Measurements from ENCODE around the gene AFAP1. TPM values are rescaled to one million over a fixed set of nuclear protein-coding genes. Genes with fewer than 3 reads are reported as not detected.

AFAP1 gene
- total and polyA plus RNA-seq, 2 of the 4 experiments (the other 2 are of a cell fraction) = 48.2 to 80.9 TPM

- WGBS, 2 experiments (ENCODE audit: extremely low coverage in 2 of 2, insufficient read length in 1 of 2) = 71% methylated on average over 3 of the region's 6 CpGs; no CpG with 5 or more reads in 1 of the 2 experiments
- CTCF ChIA-PET = no interaction called here
- Histone ChIP-seq H2AFZ (replicated peaks; ENCODE audit: low read length, poor library complexity) (no peak overlapping the region), H3K23ac (ENCODE audit: low read depth, low read length) (no peak overlapping the region), H2BK20ac (ENCODE audit: low read depth, low read length) (no peak overlapping the region), H3K9me1 (ENCODE audit: insufficient read depth, low read length) (no peaks in the 10 kb centered on the region), H4K91ac (ENCODE audit: insufficient read depth, low read depth, low read length) (no peak overlapping the region), H3K56ac (ENCODE audit: extremely low read depth, insufficient read depth, low read length) (no peak overlapping the region), H4K20me1 (ENCODE audit: insufficient read depth, low read length) (no peaks in the 10 kb centered on the region), H3K4ac (ENCODE audit: low read depth, low read length) (no peak overlapping the region), H2AK9ac (replicated peaks; ENCODE audit: low read depth, low read length, poor library complexity) (no peak overlapping the region), H3K4me3 (ENCODE audit: insufficient read depth, low read depth, low read length) (no peak overlapping the region), H2BK120ac (ENCODE audit: low read depth, low read length) (no peak overlapping the region), H2BK15ac (ENCODE audit: low read depth, low read length) (no peak overlapping the region), H2BK5ac (ENCODE audit: low read depth, low read length, poor library complexity, severe bottlenecking) (no peak overlapping the region), H4K5ac (ENCODE audit: low read depth, low read length) (no peak overlapping the region), H3K27ac (ENCODE audit: insufficient read depth, low read length) (no peak overlapping the region), H3K79me1 (ENCODE audit: low read depth in 1 of 2, low read length in 2 of 2) (no peaks in the 10 kb centered on the region), H3K14ac (replicated peaks; ENCODE audit: low read depth, low read length) (no peak overlapping the region), H3K4me2 (ENCODE audit: low read depth, low read length) (no peak overlapping the region), H2AK5ac (ENCODE audit: low read depth, low read length) (no peak overlapping the region), H3K18ac (ENCODE audit: low read depth, low read length) (no peak overlapping the region), H4K8ac (ENCODE audit: low read depth in 2 of 2, low read length in 2 of 2) (no peak overlapping the region), H3K36me3 (ENCODE audit: control insufficient read depth, insufficient read depth, low read length) (no peaks in the 10 kb centered on the region), H3K9ac (ENCODE audit: low read depth, low read length) (no peak overlapping the region), H3K4me1 (ENCODE audit: control insufficient read depth, insufficient read depth, low read length) (no peaks in the 10 kb centered on the region), H3K27me3 (ENCODE audit: control insufficient read depth, insufficient read depth, low read length) (peaks cover 38% of the 10 kb centered on the region), H3K9me3 (ENCODE audit: control insufficient read depth, insufficient read depth, low read length) (peaks cover 5% of the 10 kb centered on the region)
- POLR2A ChIA-PET (ENCODE audit: unreplicated experiment) = no interaction called here
- no peak for ATAC-seq (ENCODE audit: low read depth)
- in situ Hi-C loops (cut with MboI; ENCODE audit: low sequenced_read_pairs) (no loop called here), intact Hi-C loops (cut with micrococcal nuclease) (no loop called here), dilution Hi-C loops (cut with HindIII; ENCODE audit: low sequenced_read_pairs, unreplicated experiment) (no loop called here)
- no TSS peak for BruUV-seq (replicated peaks)
- DNase-seq = no peak
- no peak for TF ChIP-seq ELK1 (IDR thresholded peaks at IDR 0.05; ENCODE audit: borderline replicate concordance, low read depth, low read length)
These were observed 230.2 kb downstream of the AFAP1 start for GRCh38 chr4:7709431-7709830.

All from IMR-90 (cell line).